Skin epidermis (tissue), 12 donors: Measurements from ENCODE around the gene LPIN3.
A peak's percentile ranks its signal among the peaks of the same experiment; 100 is the strongest.

Experiments
- H3K27ac ChIP-seq, 21 experiments: fragments of 200-600 bp; sonication (generic) in 11 of 21; one replicate each; pipeline ENCODE4 v1.5.0; 2020; ENCODE audit warnings: mild to moderate bottlenecking in 3 of 21, inconsistent platforms in 2 of 21, moderate library complexity in 2 of 21
- H3K4me3 ChIP-seq, 7 experiments: fragments of 200-600 bp; sonication (generic) in 2 of 7; one replicate each; pipeline ENCODE4 v1.5.0; 2020; ENCODE audit warnings: inconsistent platforms in 2 of 7, mild to moderate bottlenecking in 2 of 7, moderate library complexity in 1 of 7

The LPIN3 gene

DNA sequence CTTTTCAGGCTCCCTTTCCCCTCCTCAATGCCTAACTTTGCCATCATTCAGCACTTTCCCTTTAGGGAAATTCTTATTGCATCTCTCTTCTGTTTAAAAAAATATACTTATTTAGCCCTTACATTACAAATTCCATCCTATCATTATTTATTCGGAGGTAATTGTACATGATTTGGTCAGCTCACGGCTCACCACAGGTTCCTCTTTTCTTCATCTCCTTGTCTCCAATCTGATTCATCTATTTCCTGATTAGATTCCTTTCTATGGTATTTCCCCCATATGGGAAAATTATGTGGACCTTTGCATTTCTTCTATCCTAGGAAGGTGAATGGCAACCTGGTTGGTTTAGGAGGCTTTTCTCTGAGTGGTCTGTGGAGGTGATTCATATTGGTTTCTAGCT lies 38.9 kb downstream of the LPIN3 start:
- no peak overlapping the region for H3K4me3 ChIP-seq
- no peak overlapping the region for H3K27ac ChIP-seq

DNA sequence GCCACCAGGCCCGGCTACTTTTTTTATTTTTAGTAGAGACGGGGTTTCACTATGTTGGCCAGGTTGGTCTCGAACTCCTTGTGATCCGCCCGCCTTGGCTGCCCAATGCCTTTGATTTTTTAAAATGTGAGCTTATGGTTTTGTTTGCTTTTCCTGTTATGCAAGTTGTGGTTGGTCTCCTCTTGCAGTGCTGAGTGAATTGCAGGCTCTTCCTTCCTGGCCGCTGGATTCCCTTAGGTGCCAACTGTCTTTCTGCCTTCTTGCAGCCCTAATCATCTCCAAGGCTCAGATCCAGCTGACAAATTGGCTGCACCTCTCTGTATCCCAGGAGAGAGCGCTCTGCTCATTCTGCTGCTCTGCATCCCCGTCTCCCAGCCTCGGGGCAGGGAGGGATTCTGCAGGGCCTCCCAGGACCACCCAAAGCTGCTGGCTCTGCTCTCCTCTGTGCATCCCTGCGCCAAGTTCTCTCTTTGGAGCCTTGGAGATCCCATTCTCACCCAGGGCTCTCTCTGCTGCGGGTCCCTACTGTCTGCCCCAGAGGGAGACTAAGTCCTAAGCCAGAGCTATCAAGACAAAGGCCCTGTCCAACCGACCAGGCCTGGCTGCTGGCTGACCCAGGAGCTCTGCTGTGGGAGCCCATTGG lies 40.1 kb downstream of the LPIN3 start:
- Histone ChIP-seq H3K4me3 (no peak overlapping the region), H3K27ac (no peak overlapping the region)

DNA sequence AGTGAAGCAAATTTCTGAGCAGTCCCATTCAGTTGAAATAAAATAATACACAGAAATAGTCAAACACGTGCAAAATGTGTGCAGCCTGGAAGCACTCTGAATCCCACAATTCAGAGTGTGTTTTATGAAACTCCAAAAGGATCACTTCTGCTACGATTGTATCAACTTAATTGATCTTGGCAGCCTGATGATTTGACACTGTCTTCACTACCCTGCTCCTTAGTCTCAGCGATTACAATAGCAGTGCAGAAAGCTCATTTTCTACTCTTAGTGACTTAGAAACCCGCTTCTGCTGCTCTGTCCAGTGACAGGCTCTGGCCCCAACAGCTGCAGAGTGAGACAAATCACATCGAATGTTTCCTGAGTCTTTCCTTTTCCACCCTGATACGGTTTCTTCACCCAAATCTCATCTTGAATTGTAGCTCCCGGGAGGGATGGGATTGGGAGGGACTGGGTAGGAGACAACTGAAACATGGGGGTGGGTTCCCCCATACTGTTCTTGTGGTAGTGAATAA lies 42.2 kb downstream of the LPIN3 start:
- Histone ChIP-seq H3K4me3 (no peak overlapping the region), H3K27ac (no peak overlapping the region)

DNA sequence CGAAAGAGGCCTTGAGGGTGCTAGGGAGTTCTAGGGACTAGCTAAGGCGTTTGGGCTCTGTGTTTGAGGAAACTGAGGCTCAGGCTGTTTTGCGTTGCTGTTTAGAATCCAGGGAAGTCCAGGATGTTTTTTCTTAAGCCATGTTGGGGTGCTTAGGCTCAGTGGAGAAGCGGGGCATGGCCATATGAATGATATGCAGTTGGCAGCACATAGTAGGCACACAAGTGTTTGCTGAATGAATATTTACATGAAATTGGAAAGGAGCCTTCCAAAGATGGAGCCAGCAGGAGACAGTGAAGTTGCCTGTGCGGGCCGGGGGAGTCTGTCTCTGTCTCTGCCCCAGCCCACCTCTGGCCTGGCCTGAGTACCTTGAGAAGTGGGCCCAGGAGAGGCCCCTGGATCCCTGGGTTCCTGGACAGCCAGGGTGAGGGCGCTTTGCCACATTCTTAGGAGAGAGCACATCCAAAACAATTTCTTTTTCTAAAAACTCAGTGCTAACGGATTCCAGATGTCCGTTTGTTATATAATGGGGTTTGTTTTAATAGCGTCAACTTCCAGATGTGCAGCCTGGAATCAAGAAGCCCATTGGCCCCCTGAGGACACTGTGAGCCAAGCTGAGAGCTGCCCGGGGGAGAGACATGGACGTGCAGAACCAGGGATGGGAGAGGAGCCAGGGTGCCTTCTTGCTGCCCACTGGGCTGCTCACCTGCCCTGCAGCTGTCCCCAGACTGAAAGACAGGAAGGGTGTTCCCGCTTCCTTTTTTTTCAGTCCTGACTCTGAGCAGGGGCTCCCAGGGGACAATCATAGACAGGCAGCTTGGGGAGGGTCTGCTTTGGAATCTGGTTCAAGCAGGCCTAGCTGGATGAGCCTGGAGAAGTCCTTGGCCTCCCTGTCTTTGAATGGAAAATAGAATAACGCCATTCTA lies 46.1 kb downstream of the LPIN3 start:
- Histone ChIP-seq H3K27ac (peak overlapping the region in 1 of 21 experiments; percentile 26), H3K4me3 (no peak overlapping the region)

DNA sequence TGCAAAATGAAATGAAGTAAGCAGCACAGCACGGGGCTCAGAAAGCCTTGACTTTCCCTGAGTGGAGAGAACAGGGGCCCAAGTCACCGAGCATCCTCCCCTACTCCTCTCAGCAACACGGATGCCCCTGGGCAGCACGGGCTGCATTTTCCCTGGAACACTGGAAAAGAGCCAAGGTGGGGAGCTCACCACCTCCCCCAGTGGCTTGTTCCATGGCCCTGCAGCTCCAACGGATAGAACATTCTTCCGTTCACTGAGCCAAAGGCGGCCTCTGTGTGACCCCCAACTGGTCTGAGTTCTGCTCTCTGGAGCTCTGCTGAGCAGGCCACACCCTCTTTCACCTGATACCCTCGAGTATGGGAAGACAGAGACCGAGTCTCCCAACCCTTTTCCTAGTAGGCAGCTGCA lies 46.8 kb downstream of the LPIN3 start:
- Histone ChIP-seq H3K4me3 (no peak overlapping the region), H3K27ac (peak overlapping the region in 1 of 21 experiments; percentile 26)

DNA sequence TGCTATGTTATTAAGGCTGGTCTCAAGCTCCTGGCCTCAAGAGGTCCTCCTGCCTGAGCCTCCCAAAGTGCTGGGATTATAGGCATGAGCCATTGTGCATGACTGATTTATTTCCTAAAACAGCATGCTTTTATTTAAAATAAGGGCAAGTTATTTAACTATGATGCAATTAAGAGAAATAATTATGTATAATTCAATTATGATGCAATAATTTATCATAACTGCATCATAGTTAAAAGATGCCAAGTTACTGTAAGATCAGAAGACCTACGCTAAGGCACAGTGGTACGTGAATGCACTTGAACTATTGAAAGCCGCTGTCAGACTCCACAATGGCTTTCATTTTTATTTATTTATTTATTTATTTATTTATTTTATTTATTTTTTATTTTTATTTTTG lies 50.3 kb downstream of the LPIN3 start:
- Histone ChIP-seq H3K4me3 (no peak overlapping the region), H3K27ac (no peak overlapping the region)

DNA sequence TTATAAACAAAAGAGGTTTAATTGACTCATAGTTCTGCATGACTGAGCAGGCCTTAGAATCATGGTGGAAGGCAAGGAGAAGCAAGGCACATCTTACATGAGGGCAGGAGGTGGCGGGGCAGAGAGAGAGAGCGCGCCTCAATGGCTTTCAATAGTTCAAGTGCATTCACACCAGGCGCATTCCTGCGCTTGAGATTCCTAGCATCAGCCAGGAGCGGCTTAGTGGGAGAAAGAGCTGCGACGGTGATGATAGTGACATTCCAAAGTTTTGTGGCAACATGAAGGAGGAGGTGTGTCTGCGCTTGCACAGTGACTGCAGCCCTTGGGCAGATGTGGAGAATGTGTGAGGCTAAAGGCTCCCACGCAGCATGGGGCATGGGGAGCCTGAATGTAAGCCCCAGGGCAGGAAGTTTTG lies 51.0 kb downstream of the LPIN3 start:
- Histone ChIP-seq H3K27ac (peak overlapping the region in 3 of 21 experiments; percentile 6 to 39 (median 15)), H3K4me3 (no peak overlapping the region)

DNA sequence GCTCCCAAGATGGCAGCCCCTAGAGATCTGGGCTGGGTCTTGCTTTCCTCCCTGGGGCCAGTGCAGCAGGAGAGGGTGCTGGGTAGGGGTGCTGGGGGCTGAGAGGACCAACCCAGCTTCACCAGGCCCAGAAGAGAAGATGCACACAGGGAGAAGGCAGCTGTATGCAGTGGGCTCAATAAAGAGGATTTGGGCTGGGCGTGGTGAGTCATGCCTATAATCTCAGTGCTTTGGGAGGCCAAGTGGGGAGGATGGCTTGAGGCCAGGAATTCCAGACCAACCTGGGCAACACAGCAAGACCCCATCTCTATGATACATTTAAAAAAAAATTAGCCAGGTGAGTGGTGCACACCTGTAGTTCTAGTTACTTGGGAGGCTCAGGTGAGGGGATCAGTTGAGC lies 51.7 kb downstream of the LPIN3 start:
- H3K27ac ChIP-seq: peak overlapping the region in 3 of 21 experiments; percentile 15 to 45 (median 16)

DNA sequence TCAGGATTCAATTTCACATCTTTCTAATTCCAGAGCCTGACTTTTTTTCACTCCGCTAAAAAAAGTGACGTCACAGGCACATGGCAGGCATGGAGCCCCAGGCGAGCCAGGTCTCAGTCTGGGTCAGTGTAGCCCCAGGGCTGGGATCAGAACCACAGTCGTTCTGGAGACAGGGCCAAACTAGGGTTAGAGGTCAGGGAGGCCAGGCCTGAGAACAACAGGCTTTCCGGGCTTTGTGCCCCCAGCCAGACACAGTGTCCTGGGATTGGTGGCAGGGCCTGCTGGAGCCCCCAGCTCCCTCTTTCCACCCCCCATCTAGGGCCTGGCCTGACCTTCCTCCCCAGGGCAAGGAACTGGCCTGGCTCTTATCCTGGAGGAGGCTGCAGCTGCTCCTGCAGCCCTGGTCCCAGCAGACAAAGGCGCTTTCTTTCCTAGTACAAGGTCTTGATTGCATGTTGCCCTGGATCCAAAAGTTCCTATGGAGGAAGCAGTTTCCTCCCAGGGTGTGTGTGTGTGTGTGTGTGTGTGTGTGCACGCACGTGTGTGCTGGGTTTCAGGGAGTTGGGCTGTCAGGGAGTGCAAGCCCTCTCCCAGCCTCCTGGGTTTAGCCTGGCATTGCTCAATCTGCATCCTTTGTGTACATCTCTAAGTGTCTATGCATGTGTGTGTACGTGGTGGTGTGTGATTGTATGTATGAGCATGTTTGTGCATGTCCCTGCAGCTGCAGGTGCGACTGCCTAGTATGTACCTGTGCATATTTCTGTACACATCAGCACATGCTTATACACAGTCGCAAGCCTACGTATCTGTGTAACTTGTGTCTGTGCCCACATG lies 52.5 kb downstream of the LPIN3 start:
- Histone ChIP-seq H3K27ac (peak overlapping the region in 9 of 21 experiments; percentile 27 to 71 (median 51)), H3K4me3 (no peak overlapping the region)

More for the DNA sequence above, 51.7 kb downstream of the LPIN3 start:
- no peak overlapping the region for H3K4me3 ChIP-seq

DNA sequence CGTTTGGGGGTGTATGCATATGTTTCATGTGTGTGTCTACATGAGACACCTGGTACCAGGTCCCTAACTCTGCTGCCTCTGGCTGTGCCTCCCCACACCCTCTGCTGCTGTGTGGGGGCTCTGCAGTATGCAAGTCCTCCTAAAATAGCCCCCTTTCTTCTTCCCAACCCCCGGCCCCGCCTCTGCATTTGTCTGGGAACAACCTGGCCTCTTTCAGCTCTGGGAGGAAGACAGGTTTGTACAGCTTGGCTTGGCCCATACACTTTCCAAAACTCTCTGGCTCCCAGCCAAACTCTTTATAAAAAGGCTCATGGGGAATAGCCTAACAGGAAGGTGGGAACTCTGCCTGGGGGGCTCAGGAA lies 53.1 kb downstream of the LPIN3 start:
- no peak overlapping the region for H3K4me3 ChIP-seq

DNA sequence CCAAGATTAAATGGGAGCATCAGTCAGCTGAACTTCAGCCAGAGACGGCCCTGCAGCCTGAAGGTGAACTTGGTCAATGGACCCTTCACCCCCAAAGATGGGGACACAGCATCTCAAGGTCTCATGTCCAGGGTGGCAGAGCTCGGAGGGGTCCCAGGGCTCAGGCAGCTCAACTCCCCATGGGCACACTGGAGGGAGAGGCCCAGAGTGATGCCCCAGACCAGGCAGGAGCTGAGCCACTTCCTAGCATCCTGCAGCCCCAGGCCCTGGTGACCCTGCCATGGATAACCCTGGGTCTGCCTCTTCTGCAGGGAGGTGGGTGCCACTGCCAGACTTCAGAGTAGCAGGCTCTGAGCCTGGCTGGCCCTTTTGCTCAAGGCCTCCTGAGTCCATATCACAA lies 53.5 kb downstream of the LPIN3 start:
- no peak overlapping the region for H3K4me3 ChIP-seq
- H3K27ac ChIP-seq: peak overlapping the region in 2 of 21 experiments; percentile 10 to 23

More for the DNA sequence above, 53.1 kb downstream of the LPIN3 start:
- peak overlapping the region in 2 of 21 experiments; percentile 23 to 65 for H3K27ac ChIP-seq

DNA sequence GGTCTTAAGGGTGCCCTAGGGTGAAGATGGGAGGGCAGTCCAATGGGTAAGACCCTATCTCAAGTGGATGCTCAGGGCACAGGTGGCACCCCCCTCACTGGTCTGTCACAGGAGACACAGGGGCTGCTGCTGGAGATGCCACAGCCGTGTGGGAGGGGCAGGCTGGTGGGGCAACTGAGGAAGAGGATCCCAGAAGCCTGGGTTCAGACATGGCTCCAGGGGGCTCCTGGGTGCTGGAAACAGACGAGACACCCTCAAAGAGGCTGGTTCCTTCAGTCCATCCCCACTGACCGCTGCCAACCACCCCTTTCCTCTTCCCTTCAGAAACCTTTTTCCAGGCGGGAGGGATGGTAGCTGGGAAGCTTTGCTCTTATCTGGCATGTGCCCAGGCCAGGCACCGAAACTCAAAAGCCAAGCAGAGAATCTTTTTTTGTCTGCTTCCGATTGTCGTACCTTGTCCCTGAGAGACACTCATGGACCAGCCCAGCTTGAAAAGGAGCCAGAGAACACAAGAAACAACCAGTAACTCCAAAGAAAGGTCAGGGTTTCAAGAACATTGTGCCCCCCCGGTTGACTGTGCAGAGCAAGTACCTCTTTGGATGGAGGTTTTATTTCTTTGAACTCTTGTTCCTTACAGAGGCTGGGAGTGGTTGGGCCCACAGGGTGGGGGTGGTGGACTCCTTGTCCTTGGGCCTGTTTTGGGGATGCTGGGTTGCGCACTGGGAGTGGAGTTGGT lies 54.5 kb downstream of the LPIN3 start:
- no peak overlapping the region for H3K27ac ChIP-seq
- no peak overlapping the region for H3K4me3 ChIP-seq

DNA sequence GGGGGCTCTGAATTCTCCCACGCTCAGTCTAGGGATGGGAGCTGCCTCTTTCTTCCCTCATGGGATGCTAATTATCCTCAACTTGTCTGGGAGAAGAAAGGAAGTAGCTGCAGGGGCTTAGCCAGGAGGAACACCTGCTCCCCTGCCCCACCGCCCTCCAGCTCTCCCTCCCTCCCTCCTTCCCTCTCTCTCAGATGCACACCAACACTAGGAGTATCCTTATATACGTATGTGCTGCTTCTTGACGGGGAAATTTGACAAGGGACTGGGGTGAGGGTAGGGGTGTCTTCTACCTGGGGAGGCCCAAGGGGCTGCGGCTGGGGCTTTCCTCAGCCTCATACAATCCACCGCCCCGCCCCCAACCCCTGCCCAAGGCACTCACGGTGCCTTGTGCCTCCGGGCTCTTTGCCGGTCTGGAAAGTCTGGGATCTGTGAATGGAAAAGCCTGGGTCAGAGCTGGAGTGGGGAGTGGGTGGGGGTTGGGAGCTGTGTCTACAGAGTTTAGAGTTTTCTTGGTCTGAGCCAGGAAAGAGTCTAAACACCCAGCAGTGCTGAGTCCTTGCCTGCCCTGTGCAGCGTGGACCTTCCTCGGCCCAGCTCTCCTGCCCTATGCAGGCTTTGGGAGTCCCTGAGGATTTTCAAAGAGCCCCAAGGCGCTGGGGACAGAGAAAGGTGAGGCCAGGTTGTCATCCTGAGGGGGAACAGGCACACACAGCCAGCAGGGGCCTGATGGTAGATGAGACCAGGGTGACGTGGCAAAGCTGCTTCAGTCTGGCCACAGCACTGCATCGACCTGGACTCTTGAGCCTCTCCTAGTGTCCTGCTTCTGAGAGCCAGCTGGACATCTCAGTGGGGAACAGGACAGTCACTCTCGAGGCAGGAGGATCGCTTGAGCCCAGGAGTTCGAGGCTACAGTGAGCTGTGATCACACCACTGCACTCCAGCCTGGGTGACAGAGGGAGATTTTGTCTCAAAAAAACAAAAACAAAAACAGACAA lies 55.3 kb downstream of the LPIN3 start:
- no peak overlapping the region for H3K4me3 ChIP-seq
- peak overlapping the region in 2 of 21 experiments; percentile 15 to 38 for H3K27ac ChIP-seq

DNA sequence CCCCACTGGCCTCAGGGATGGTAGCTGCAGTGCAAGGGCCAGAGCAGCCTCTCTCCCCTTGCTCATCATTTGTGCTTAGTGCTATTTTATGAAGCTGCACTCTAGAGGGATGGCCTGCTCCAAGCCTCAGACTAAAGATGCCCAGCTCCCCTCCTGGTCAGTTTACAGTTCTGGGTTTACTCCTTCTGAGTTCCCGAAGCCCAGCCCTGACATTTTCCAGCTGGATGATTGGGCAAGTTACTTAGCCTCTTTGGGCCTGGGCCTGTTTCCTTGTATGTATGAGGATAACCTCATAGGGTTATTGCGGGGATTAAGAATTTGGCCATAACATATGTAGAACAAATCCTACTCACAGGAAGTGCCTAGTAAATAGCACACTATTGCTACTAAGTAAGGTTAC lies 57.8 kb downstream of the LPIN3 start:
- H3K4me3 ChIP-seq: no peak overlapping the region
- H3K27ac ChIP-seq: peak overlapping the region in 9 of 21 experiments; percentile 11 to 64 (median 51)

DNA sequence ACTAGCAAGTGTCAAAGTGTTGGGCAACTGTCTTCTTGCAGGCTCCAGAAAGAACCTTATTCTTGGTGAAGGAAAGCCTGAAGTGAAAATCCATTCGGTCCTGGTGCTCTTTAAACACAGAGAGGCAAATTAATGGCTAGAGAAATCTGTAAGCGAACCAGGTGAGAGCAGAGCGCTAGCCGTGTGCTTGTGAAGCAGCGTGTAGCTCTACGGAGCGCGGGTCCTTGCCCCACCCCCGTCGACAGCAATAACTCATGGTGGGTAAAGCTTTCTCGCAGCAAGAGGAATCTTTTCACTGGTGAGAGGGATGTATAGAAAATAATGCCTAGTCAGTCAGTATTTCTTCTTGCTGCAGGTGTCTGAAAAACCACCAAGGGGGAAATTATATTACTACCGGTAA lies 63.0 kb downstream of the LPIN3 start:
- H3K4me3 ChIP-seq: no peak overlapping the region

DNA sequence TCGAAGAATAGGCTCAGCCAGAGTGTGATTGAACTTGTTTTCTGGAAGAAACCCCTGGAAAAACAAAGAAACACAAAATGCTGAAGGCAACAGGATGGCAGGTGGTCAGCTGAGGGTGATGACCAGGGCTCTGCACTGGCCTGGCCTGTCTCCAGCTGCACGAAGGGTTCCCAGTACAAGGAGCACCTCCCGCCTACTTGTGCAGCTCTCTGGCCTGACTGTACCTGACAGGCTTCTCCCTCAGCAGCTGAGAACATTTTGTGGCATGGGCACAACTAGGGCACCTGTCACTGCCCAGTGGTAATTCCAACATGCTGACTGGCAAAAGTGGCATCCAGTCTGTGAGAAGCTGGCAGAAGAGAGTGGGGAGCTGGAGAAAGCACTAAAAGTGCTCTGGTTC lies 64.8 kb downstream of the LPIN3 start:
- Histone ChIP-seq H3K4me3 (no peak overlapping the region), H3K27ac (no peak overlapping the region)

More for the DNA sequence above, 63.0 kb downstream of the LPIN3 start:
- no peak overlapping the region for H3K27ac ChIP-seq

DNA sequence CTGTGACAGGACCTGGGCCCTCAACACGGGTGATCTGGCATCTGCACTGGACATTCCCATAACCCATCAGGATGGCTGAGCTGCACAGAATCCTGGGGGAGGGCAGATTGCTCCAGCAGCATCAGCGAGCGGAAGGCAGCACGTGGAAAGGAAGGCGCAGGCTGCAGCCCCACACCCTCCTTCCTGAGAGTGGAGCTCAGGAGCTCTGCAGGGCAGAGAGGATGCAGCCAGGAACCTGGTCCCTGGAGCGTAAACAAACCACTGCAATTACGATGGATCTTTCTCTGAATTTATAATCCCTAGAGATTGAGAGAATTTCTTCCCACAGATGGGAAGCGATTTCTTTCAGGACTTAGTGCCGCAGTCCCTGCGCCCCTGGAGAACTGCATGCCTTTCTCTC lies 65.7 kb downstream of the LPIN3 start:
- Histone ChIP-seq H3K27ac (no peak overlapping the region), H3K4me3 (no peak overlapping the region)

DNA sequence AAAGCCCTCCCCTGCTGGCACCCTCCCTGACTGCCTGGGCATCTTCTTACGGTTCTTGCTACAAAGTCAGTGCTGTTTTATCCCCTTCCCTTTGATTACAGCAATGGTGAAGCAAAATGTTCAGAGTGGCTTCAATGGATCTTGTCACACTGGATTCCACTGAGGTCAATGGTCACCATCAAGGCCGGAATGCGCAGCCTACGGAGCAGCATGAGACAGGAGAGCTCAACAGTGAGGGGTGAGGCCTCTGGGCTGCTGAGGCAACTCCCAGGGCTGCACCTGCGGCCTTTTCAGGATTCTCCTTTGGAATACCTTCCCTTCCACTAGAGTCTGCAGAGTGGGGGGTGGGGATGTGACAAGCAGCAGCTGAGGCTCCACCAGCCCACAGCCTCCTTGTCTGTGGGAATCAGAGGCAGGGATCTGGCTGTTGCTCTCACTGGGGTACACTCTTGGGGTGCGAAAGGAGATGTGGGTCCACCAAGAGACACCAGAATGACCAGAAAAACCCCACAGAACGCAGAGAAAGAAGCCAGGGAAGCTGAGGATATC lies 66.3 kb downstream of the LPIN3 start:
- no peak overlapping the region for H3K27ac ChIP-seq
- no peak overlapping the region for H3K4me3 ChIP-seq
